SH-SY5Y (cell line): ENCODE data around the gene CNN3.

Experiments used
- GATA2 ChIP-seq: IDR thresholded peaks from 2 replicates; pipeline ENCODE4 v1.6.1; 2011; ENCODE audit warnings: mild to moderate bottlenecking, low read depth, low read length
- GATA3 ChIP-seq: IDR thresholded peaks from 2 replicates; pipeline ENCODE4 v1.6.1; 2011; ENCODE audit warnings: low read depth, mild to moderate bottlenecking, low read length, moderate library complexity

DNA sequence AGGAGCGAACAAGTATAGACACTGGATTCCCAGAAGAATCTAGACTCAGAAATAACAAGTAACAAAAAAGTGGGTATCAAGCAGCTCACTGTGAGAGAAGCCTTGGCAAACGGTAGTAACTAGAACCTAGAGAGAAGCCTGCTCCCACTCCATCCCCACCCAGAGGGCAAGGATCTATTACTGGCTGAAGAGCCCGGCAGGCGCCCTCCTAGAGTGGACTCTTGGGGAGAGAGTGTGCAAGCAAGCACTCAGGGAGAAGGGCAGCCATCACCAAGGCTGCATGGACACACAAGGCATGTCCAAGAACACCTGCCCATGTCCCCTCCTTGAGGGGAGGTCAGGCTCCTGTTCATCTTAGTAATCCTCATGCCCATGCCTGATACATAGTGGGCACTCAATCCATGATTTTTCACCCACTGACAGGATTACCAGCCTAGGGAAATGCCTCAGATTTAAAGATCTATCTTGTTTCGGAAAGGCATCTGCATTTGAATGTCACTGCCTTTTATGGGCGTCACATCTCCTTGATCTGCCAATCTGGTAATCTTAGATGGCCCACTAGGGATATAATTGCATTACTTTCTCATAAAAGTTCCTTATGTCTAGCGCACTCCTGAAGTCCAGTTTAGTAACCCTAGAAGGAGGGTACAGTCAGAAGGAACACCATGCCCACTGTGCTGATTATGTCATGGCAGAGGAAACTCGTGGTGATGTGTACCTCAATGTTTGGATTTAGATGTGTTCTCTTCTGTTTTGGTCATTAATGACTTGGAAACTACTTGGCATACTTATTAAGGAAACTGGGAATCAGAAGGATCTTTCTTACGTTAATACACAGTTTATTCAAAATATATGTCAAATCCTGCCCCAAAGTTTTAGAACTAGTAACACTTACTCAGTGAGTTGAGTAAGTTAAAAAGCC is 14.4 kb downstream of the CNN3 start:
- TF ChIP-seq GATA3 (no peak), GATA2 (no peak)
